ENCODE results near the gene CYFIP2. TPM values are rescaled to one million over a fixed set of nuclear protein-coding genes. Genes with fewer than 3 reads are reported as not detected.

Gene CYFIP2
- total and polyA plus RNA-seq, 2 of the 13 experiments (the other 11 are each of a cell fraction or from before 2014, with no cell fraction given), result 22.6 to 30.3 TPM

- TF ChIP-seq ARID3A (IDR thresholded peaks at IDR 0.05; ENCODE audit: low read depth, low read length) (peak; percentile 78), RXRA (CRISPR knock-in tag; IDR thresholded peaks at IDR 0.05) (peak; percentile 85), PTBP1 (IDR thresholded peaks at IDR 0.05; ENCODE audit: low read depth, low read length, poor library complexity, severe bottlenecking) (no peak), NFE2 (CRISPR knock-in tag; IDR thresholded peaks at IDR 0.05) (no peak), ZKSCAN1 (IDR thresholded peaks at IDR 0.05; ENCODE audit: low read length) (0 out of 2 replicates have a peak, but pooled peaks have one; percentile 37), GATAD2A (CRISPR knock-in tag; IDR thresholded peaks at IDR 0.05) (peak; percentile 97), EHMT2 (IDR thresholded peaks at IDR 0.05; ENCODE audit: borderline replicate concordance, low read depth, low read length) (peak; percentile 32; the same call in 1 of the 2 replicates), ZFP62 (CRISPR knock-in tag; IDR thresholded peaks at IDR 0.05) (no peak), ZNF605 (CRISPR knock-in tag; IDR thresholded peaks at IDR 0.05) (peak; percentile 79), ZNF543 (CRISPR knock-in tag; IDR thresholded peaks at IDR 0.05) (peak; percentile 86), ZNF362 (CRISPR knock-in tag; IDR thresholded peaks at IDR 0.05; ENCODE audit: borderline replicate concordance) (peak; percentile 44; the same call in 1 of the 2 replicates), DPF2 (CRISPR knock-in tag; IDR thresholded peaks at IDR 0.05; ENCODE audit: borderline replicate concordance, low read depth) (peak; percentile 88; the same call in 1 of the 2 replicates), AKAP8 (CRISPR knock-in tag; IDR thresholded peaks at IDR 0.05) (peak; percentile 68; the same call in 1 of the 2 replicates), TOE1 (CRISPR knock-in tag; IDR thresholded peaks at IDR 0.05) (0 out of 2 replicates have a peak, but pooled peaks have one; percentile 51), MIER2 (CRISPR knock-in tag; IDR thresholded peaks at IDR 0.05) (peak; percentile 61; the same call in 1 of the 2 replicates), MLXIP (CRISPR knock-in tag; IDR thresholded peaks at IDR 0.05; ENCODE audit: borderline replicate concordance) (peak; percentile 94; the same call in 1 of the 2 replicates), ATRX (CRISPR knock-in tag; IDR thresholded peaks at IDR 0.05; ENCODE audit: borderline replicate concordance) (no peak), IRF2 (CRISPR knock-in tag; IDR thresholded peaks at IDR 0.05) (peak; percentile 93), ZNF574 (CRISPR knock-in tag; IDR thresholded peaks at IDR 0.05) (peak; percentile 80), HHEX (CRISPR knock-in tag; IDR thresholded peaks at IDR 0.05) (peak; percentile 67), CREB1 (IDR thresholded peaks at IDR 0.05) (peak; percentile 79), CREB1 (CRISPR knock-in tag; IDR thresholded peaks at IDR 0.05) (peak; percentile 76), HNRNPUL1 (IDR thresholded peaks at IDR 0.05; ENCODE audit: low read depth, low read length) (peak; percentile 40; the same call in 1 of the 2 replicates)
Measured at GRCh38 chr5:157290981-157291711, 25.2 kb downstream of the CYFIP2 start (continued).
